OCI-LY1 (cell line): ENCODE data around the gene TRAPPC3.

Source experiments
- H2AFZ ChIP-seq: fragments of 200-600 bp; sonication (generic), shearing (Covaris generic); 2 replicates; pipeline ENCODE4 v1.6.0; 2014; ENCODE audit warnings: antibody characterized with exemption, mild to moderate bottlenecking, low read length
- H3F3A ChIP-seq: fragments of 200-600 bp; sonication (generic), shearing (Covaris generic); 2 replicates; pipeline ENCODE4 v1.6.0; 2014; ENCODE audit warnings: mild to moderate bottlenecking, antibody characterized with exemption, low read length, moderate library complexity; ENCODE audit not compliant: insufficient read depth
- H3K27ac ChIP-seq: fragments of 200-600 bp; sonication (generic); 2 replicates; pipeline ENCODE4 v1.5.1; 2014; ENCODE audit warnings: low read length, mixed run types, mild to moderate bottlenecking, low read depth; ENCODE audit not compliant: poor library complexity, severe bottlenecking
- H3K27me3 ChIP-seq: fragments of 200-600 bp; sonication (generic); 2 replicates; pipeline ENCODE4 v1.6.0; 2014; ENCODE audit warnings: antibody characterized with exemption, mild to moderate bottlenecking, low read length, moderate library complexity; ENCODE audit not compliant: insufficient read depth
- H3K36me3 ChIP-seq: fragments of 200-600 bp; sonication (generic); 2 replicates; pipeline ENCODE4 v1.6.1; 2014; ENCODE audit warnings: mild to moderate bottlenecking, antibody characterized with exemption, low read length, moderate library complexity, mixed read lengths; ENCODE audit not compliant: insufficient read depth
- H3K4me1 ChIP-seq: fragments of 200-600 bp; sonication (generic); 2 replicates; pipeline ENCODE4 v1.5.1; 2014; ENCODE audit warnings: mild to moderate bottlenecking, low read length, moderate library complexity; ENCODE audit not compliant: insufficient read depth, severe bottlenecking
- H3K4me2 ChIP-seq: fragments of 200-600 bp; sonication (generic), shearing (Covaris generic); 2 replicates; pipeline ENCODE4 v1.6.1; 2014; ENCODE audit warnings: low read length
- H3K4me3 ChIP-seq: fragments of 200-600 bp; sonication (generic); 2 replicates; pipeline ENCODE4 v1.5.1; 2014; ENCODE audit warnings: low read length, low read depth, mild to moderate bottlenecking, mixed read lengths; ENCODE audit not compliant: poor library complexity, severe bottlenecking
- H3K79me2 ChIP-seq: fragments of 200-600 bp; shearing (Covaris generic); 2 replicates; pipeline ENCODE4 v1.6.1; 2016; ENCODE audit warnings: mixed run types, low read length, mixed read lengths; ENCODE audit not compliant: insufficient read depth
- H3K9ac ChIP-seq: fragments of 200-600 bp; sonication (generic), shearing (Covaris generic); 2 replicates; pipeline ENCODE4 v1.6.1; 2014; ENCODE audit warnings: mild to moderate bottlenecking, low read length, mixed read lengths
- H3K9me2 ChIP-seq: fragments of 200-600 bp; sonication (generic), shearing (Covaris generic); 2 replicates; pipeline ENCODE4 v1.6.1; 2014; ENCODE audit warnings: low read depth, mild to moderate bottlenecking, low read length, mixed read lengths
- H3K9me3 ChIP-seq: fragments of 200-600 bp; shearing (Covaris generic); 2 replicates; pipeline ENCODE4 v1.6.1; 2014; ENCODE audit warnings: low read length, mixed read lengths
- H4K20me1 ChIP-seq: fragments of 200-600 bp; sonication (generic), shearing (Covaris generic); 2 replicates; pipeline ENCODE4 v1.6.0; 2016; ENCODE audit warnings: mild to moderate bottlenecking, low read length; ENCODE audit not compliant: insufficient read depth
- EZH2 ChIP-seq: fragments of 200-600 bp; sonication (generic), shearing (Covaris generic); IDR thresholded peaks from 2 replicates; pipeline ENCODE4 v1.8.0; 2017; ENCODE audit warnings: borderline replicate concordance, mixed run types, mild to moderate bottlenecking, antibody characterized with exemption, low read length, moderate library complexity, mixed read lengths
- TF ChIP-seq, protein P1 (sequence below): fragments of 200-600 bp; sonication (generic), shearing (Covaris generic); IDR thresholded peaks from 2 replicates; pipeline ENCODE4 v1.5.1; 2017; ENCODE audit warnings: mild to moderate bottlenecking, antibody characterized with exemption, low read length, moderate library complexity, mixed read lengths

Gene TRAPPC3

DNA sequence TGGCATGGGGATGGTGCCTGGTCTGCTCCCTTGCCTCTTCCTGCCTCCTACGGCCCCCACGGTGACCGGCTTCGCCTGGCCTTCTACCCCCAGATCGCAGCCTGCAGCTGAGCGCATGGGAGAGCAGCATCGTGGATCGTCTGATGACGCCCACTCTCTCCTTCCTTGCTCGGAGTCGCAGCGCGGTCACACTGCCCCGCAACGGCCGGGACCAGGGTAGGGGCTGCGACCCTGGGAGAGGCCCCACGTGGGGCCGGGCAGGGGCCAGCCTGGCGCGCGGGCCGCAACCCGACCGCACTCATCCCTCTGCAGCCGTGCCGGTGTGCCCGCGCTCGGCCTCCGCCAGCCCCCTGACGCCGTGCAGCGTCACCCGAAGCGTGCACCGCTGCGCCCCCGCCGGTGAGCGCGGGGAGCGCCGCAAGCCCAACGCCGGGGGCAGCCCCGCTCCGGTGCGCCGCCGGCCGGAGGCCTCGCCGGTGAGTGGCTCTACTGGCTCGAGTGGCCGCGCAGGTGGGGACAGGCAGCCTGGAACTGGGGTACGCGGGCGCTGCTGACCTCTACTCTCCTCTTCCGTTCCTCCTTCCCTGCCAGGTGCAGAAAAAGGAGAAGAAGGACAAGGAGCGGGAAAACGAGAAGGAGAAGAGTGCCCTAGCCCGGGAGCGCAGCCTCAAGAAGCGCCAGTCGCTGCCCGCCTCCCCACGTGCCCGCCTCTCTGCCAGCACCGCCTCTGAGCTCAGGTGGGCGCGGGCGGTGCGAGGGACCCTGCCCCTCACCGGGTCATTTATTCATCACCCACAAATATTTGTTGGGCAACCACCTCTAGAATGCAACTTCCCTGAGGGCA lies 27.0 kb upstream of the TRAPPC3 start:
- H2AFZ ChIP-seq = no peak overlapping the region
- H3F3A ChIP-seq = no peaks in the 10 kb centered on the region
- TF ChIP-seq EZH2 = no peak
- TF ChIP-seq, protein P1, sequence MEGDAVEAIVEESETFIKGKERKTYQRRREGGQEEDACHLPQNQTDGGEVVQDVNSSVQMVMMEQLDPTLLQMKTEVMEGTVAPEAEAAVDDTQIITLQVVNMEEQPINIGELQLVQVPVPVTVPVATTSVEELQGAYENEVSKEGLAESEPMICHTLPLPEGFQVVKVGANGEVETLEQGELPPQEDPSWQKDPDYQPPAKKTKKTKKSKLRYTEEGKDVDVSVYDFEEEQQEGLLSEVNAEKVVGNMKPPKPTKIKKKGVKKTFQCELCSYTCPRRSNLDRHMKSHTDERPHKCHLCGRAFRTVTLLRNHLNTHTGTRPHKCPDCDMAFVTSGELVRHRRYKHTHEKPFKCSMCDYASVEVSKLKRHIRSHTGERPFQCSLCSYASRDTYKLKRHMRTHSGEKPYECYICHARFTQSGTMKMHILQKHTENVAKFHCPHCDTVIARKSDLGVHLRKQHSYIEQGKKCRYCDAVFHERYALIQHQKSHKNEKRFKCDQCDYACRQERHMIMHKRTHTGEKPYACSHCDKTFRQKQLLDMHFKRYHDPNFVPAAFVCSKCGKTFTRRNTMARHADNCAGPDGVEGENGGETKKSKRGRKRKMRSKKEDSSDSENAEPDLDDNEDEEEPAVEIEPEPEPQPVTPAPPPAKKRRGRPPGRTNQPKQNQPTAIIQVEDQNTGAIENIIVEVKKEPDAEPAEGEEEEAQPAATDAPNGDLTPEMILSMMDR = no peak
- peaks cover 24% of the 10 kb centered on the region for H3K4me1 ChIP-seq
- no peak overlapping the region for H3K9ac ChIP-seq
- H3K27ac ChIP-seq = peak overlapping the region; percentile 91
- no peak overlapping the region for H3K4me3 ChIP-seq
- H3K9me3 ChIP-seq = no peaks in the 10 kb centered on the region
- H4K20me1 ChIP-seq = no peaks in the 10 kb centered on the region
- H3K36me3 ChIP-seq = peaks cover 85% of the 10 kb centered on the region
- H3K27me3 ChIP-seq = no peaks in the 10 kb centered on the region
- no peak overlapping the region for H3K4me2 ChIP-seq
- no peaks in the 10 kb centered on the region for H3K79me2 ChIP-seq
- H3K9me2 ChIP-seq = no peaks in the 10 kb centered on the region

DNA sequence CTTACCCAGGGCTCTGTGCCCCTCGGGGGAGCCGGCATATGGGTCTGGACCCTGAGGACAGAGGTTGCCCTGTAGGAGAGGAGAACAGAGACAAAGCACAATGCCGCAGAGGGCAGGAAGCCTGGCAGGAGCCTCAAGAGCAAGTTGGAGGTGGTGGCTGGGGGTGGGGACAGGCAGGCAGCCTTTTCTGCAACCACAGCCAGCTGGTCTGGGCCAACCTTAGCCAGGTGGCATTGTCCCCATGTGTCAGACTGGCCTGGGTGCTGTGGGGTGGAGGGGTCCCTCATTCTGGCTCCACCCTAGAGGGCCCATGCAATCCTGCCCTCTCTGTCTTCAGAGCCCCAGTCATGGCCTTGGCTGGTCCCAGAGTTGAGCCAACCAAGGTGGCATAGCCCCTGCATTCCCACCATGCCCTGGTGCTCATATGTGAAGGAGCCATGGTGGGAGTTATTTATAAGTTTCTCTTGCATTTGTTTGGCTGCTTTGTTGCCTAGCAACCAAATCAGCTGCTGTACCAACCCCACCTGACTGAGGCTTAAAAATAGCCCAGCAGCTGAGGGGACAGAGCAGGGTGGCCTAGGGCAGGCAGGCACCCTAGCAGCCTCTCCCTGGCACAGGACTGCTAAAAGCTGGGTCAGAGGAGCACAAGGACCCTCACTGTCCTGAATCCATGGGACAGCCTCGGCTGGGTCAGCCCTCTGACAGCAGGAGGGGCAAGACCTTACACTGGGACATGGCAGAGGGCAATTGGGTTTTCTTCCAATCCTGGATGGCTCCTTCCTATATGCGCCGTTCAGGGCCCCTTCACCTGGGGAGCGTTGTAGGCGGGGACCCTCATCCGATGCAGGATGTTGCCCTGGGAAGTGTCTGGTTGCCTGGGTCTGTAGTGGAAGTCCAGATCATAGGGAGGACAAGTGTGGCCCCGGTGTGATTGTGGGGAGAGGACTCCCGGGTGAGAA lies 26.1 kb upstream of the TRAPPC3 start:
- peaks cover 85% of the 10 kb centered on the region for H3K36me3 ChIP-seq
- no peaks in the 10 kb centered on the region for H3F3A ChIP-seq
- H3K27me3 ChIP-seq = no peaks in the 10 kb centered on the region
- TF ChIP-seq, protein P1 = no peak
- TF ChIP-seq EZH2 = no peak
- H3K9me2 ChIP-seq = no peaks in the 10 kb centered on the region
- H3K79me2 ChIP-seq = no peaks in the 10 kb centered on the region
- H3K4me1 ChIP-seq = peaks cover 24% of the 10 kb centered on the region
- no peaks in the 10 kb centered on the region for H4K20me1 ChIP-seq
- H3K4me2 ChIP-seq = peak overlapping the region; percentile 37; the same call in 1 of the 2 replicates
- H3K27ac ChIP-seq = peak overlapping the region; percentile 91
- no peak overlapping the region for H2AFZ ChIP-seq
- no peak overlapping the region for H3K4me3 ChIP-seq
- peak overlapping the region; percentile 12; the same call in 1 of the 2 replicates for H3K9ac ChIP-seq
- no peaks in the 10 kb centered on the region for H3K9me3 ChIP-seq

DNA sequence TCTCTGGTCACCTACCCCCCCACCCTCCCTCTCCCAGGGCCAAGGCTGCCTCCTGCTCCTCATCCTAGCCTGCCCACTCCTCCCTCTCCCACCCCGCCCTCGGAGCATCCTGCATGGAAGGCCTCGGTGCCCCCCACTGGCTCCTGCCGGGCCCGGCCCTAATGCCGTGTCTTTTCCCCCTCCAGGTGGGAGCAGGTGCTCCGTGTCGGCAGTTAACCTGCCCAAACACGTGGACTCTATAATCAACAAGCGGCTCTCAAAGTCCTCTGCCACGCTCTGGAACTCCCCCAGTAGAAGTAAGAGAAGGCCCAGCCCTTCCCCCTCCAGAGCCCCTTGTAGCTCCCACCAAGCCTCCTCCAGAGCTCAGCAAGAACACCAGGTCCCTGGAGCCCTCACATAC lies 25.4 kb upstream of the TRAPPC3 start:
- Histone ChIP-seq H3K4me3 (no peak overlapping the region), H3K4me1 (peaks cover 24% of the 10 kb centered on the region), H3K27ac (peak overlapping the region; percentile 91), H3K9me2 (no peaks in the 10 kb centered on the region), H3K36me3 (peaks cover 84% of the 10 kb centered on the region), H3K4me2 (peak overlapping the region; percentile 37; the same call in 1 of the 2 replicates), H3K79me2 (no peaks in the 10 kb centered on the region), H3K9me3 (no peaks in the 10 kb centered on the region), H4K20me1 (no peaks in the 10 kb centered on the region), H3K9ac (peak overlapping the region; percentile 12; the same call in 1 of the 2 replicates), H3K27me3 (no peaks in the 10 kb centered on the region), H3F3A (no peaks in the 10 kb centered on the region), H2AFZ (no peak overlapping the region)
- TF ChIP-seq EZH2 = no peak
- TF ChIP-seq, protein P1 = no peak
